H1 (cell line): ENCODE data around the gene GBF1. TPM values are rescaled to one million over a fixed set of nuclear protein-coding genes. Genes with fewer than 3 reads are reported as not detected.

Experiments
- CTCF ChIA-PET: fragments of 300-600 bp; sonication (Branson Sonifier 250); formaldehyde crosslinking; loops from one replicate; lab custom pipeline; 2021; ENCODE audit not compliant: partially characterized antibody; lab: Charles Lee
- POLR2A ChIA-PET: fragments of 300-600 bp; sonication (Branson Sonifier 250); formaldehyde crosslinking; loops from one replicate; lab custom pipeline; 2021; ENCODE audit warnings: inconsistent platforms; ENCODE audit not compliant: partially characterized antibody; lab: Charles Lee
- DNase-seq, 2 experiments: peaks; one replicate each; pipeline versions ENCODE4 v3.0.0 to v3.0.0-alpha.2; 2010 to 2022; ENCODE audit warnings: low spot score in 2 of 2, low read depth in 1 of 2, mixed read lengths in 1 of 2
- FAIRE-seq: peaks from 2 replicates; lab custom pipeline; 2011; peaks lifted over from hg19 to GRCh38; lab: Jason Lieb, UNC
- H2AFZ ChIP-seq: 2 replicates; pipeline ENCODE4 v1.8.1; 2012; ENCODE audit warnings: low read length, inconsistent platforms
- H2AK5ac ChIP-seq: 2 replicates; pipeline ENCODE4 v1.6.1; 2013; ENCODE audit warnings: low read depth, low read length
- H2BK120ac ChIP-seq: replicated peaks from 2 replicates; pipeline ENCODE3; 2013; ENCODE audit warnings: low read depth, low read length, inconsistent platforms
- H2BK12ac ChIP-seq: 2 replicates; pipeline ENCODE4 v1.6.1; 2013; ENCODE audit warnings: low read depth, low read length
- H2BK15ac ChIP-seq: 2 replicates; pipeline ENCODE4 v1.6.1; 2013; ENCODE audit warnings: low read length
- H2BK20ac ChIP-seq: 2 replicates; pipeline ENCODE4 v1.6.1; 2013; ENCODE audit warnings: low read length
- H2BK5ac ChIP-seq: 2 replicates; pipeline ENCODE4 v1.6.1; 2013; ENCODE audit warnings: low read depth, low read length
- H3K14ac ChIP-seq: 2 replicates; pipeline ENCODE4 v1.6.1; 2013; ENCODE audit warnings: inconsistent platforms; ENCODE audit not compliant: insufficient read length
- H3K18ac ChIP-seq: 2 replicates; pipeline ENCODE4 v1.6.1; 2013; ENCODE audit warnings: low read length; ENCODE audit errors: extremely low read depth
- H3K23ac ChIP-seq: 2 replicates; pipeline ENCODE4 v1.6.1; 2013; ENCODE audit warnings: inconsistent platforms; ENCODE audit not compliant: insufficient read length
- H3K23me2 ChIP-seq: 2 replicates; pipeline ENCODE4 v1.6.1; 2013; ENCODE audit warnings: low read depth, low read length
- H3K27ac ChIP-seq: 2 replicates; pipeline ENCODE4 v1.6.1; 2011; ENCODE audit warnings: low read depth, low read length, inconsistent platforms
- H3K27me3 ChIP-seq, 4 experiments: replicated peaks in 1 of 4; 1 replicate in 1 of 4; 2 replicates in 3 of 4; pipeline versions ENCODE4 v1.6.1 to v1.8.1; 2011 to 2013; ENCODE audit warnings: low read length in 3 of 4, mild to moderate bottlenecking in 3 of 4, inconsistent platforms in 2 of 4, mixed read lengths in 2 of 4, moderate library complexity in 1 of 4; ENCODE audit not compliant: control insufficient read depth in 3 of 4, insufficient read depth in 3 of 4; ENCODE audit errors: extremely low read depth in 1 of 4
- H3K36me3 ChIP-seq, 4 experiments: 2 replicates each; pipeline versions ENCODE4 v1.6.1 to v1.8.1; 2011 to 2013; ENCODE audit warnings: mild to moderate bottlenecking in 4 of 4, low read length in 3 of 4, moderate library complexity in 2 of 4, control low read depth in 1 of 4, inconsistent platforms in 1 of 4; ENCODE audit not compliant: insufficient read depth in 4 of 4, control insufficient read depth in 2 of 4
- H3K4ac ChIP-seq: replicated peaks from 2 replicates; pipeline ENCODE3; 2013; ENCODE audit warnings: low read length, low read depth, mixed read lengths, inconsistent platforms; ENCODE audit not compliant: insufficient read length
- H3K4me1 ChIP-seq, 4 experiments: replicated peaks in 1 of 4; 1 replicate in 1 of 4; 2 replicates in 3 of 4; pipeline versions ENCODE4 v1.6.1 to v1.8.1; 2011 to 2013; ENCODE audit warnings: low read length in 3 of 4, inconsistent platforms in 2 of 4, mixed read lengths in 1 of 4; ENCODE audit not compliant: insufficient read depth in 4 of 4, control insufficient read depth in 3 of 4
- H3K4me2 ChIP-seq, 2 experiments: 2 replicates each; pipeline versions ENCODE4 v1.6.1 to v1.8.1; 2011 to 2013; ENCODE audit warnings: low read depth in 2 of 2, low read length in 2 of 2, control low read depth in 1 of 2, inconsistent platforms in 1 of 2, mild to moderate bottlenecking in 1 of 2; ENCODE audit not compliant: insufficient read depth in 1 of 2
- H3K4me3 ChIP-seq, 4 experiments: fragments of 200-600, 300-600 bp in 1 of 4; sonication (generic), shearing (Covaris generic), sonication (Bioruptor Twin) in 1 of 4; 2 replicates each; pipeline versions ENCODE4 v1.5.1 to v1.8.1; 2011 to 2016; ENCODE audit warnings: low read length in 4 of 4, low read depth in 3 of 4, control low read depth in 2 of 4, inconsistent platforms in 2 of 4, mild to moderate bottlenecking in 2 of 4, mixed read lengths in 1 of 4, moderate library complexity in 1 of 4; ENCODE audit not compliant: insufficient read depth in 2 of 4; ENCODE audit errors: extremely low read depth in 1 of 4
- H3K56ac ChIP-seq: replicated peaks from 2 replicates; pipeline ENCODE3; 2013; ENCODE audit warnings: low read depth, mild to moderate bottlenecking, mixed read lengths, low read length, inconsistent platforms; ENCODE audit not compliant: insufficient read length
- H3K79me1 ChIP-seq: 2 replicates; pipeline ENCODE4 v1.6.1; 2013; ENCODE audit warnings: low read depth, low read length, control low read depth
- H3K79me2 ChIP-seq, 2 experiments: 2 replicates each; pipeline versions ENCODE4 v1.6.1 to v1.8.1; 2012 to 2013; ENCODE audit warnings: low read length in 2 of 2, mild to moderate bottlenecking in 2 of 2, inconsistent platforms in 1 of 2; ENCODE audit not compliant: insufficient read depth in 2 of 2, control insufficient read depth in 1 of 2
- H3K9ac ChIP-seq, 4 experiments: replicated peaks in 1 of 4; 1 replicate in 1 of 4; 2 replicates in 3 of 4; pipeline versions ENCODE4 v1.6.1 to v1.8.1; 2011 to 2013; ENCODE audit warnings: low read depth in 3 of 4, low read length in 3 of 4, control low read depth in 2 of 4, mild to moderate bottlenecking in 2 of 4, moderate library complexity in 2 of 4, inconsistent platforms in 1 of 4; ENCODE audit errors: extremely low read depth in 1 of 4
- H3K9me3 ChIP-seq, 2 experiments: 2 replicates each; pipeline versions ENCODE4 v1.6.1 to v1.8.1; 2012 to 2013; ENCODE audit warnings: mild to moderate bottlenecking in 2 of 2, moderate library complexity in 2 of 2, control low read depth in 1 of 2, inconsistent platforms in 1 of 2, low read depth in 1 of 2, low read length in 1 of 2, mixed read lengths in 1 of 2; ENCODE audit not compliant: insufficient read depth in 2 of 2
- H4K20me1 ChIP-seq, 2 experiments: replicated peaks in 1 of 2; 2 replicates each; pipeline versions ENCODE3 to v1.8.1; 2011 to 2013; ENCODE audit warnings: inconsistent platforms in 2 of 2, low read length in 2 of 2, mild to moderate bottlenecking in 1 of 2; ENCODE audit not compliant: insufficient read depth in 2 of 2, control insufficient read depth in 1 of 2
- H4K5ac ChIP-seq: 2 replicates; pipeline ENCODE4 v1.6.1; 2013; ENCODE audit warnings: low read length, low read depth, mixed read lengths, inconsistent platforms; ENCODE audit not compliant: insufficient read length
- H4K8ac ChIP-seq: 2 replicates; pipeline ENCODE4 v1.8.0; 2013; ENCODE audit warnings: mild to moderate bottlenecking, moderate library complexity, low read length, inconsistent platforms; ENCODE audit not compliant: insufficient read depth; ENCODE audit errors: extremely low read depth
- H4K91ac ChIP-seq: replicated peaks from 2 replicates; pipeline ENCODE3; 2013; ENCODE audit warnings: low read length, mixed read lengths, inconsistent platforms; ENCODE audit not compliant: insufficient read length
- BACH1 ChIP-seq: IDR thresholded peaks from 2 replicates; pipeline ENCODE4 v1.6.1; 2012; ENCODE audit warnings: low read length, improper control_type of control experiment
- BCL11A ChIP-seq, 2 experiments: IDR thresholded peaks; one replicate each; pipeline ENCODE4 v1.6.1; 2011; ENCODE audit warnings: low read depth in 2 of 2, low read length in 2 of 2, mild to moderate bottlenecking in 2 of 2
- BRCA1 ChIP-seq: IDR thresholded peaks from 2 replicates; pipeline ENCODE4 v1.6.1; 2012; ENCODE audit warnings: low read depth, low read length, improper control_type of control experiment
- CBX8 ChIP-seq: fragments of 300-800, 300-1000 bp; sonication (generic); IDR thresholded peaks from 2 replicates; pipeline ENCODE4 v1.7.1; 2016; ENCODE audit warnings: low read depth, low read length, borderline replicate concordance
- CTBP2 ChIP-seq: IDR thresholded peaks from 2 replicates; pipeline ENCODE4 v1.7.0; 2011; ENCODE audit warnings: borderline replicate concordance, mild to moderate bottlenecking, moderate library complexity, mixed read lengths, low read length; ENCODE audit not compliant: insufficient read depth, insufficient read length
- FOSL1 ChIP-seq: IDR thresholded peaks from 2 replicates; pipeline ENCODE4 v1.6.1; 2011; ENCODE audit warnings: mild to moderate bottlenecking, low read depth, low read length, moderate library complexity; ENCODE audit not compliant: insufficient read depth
- GTF2F1 ChIP-seq: IDR thresholded peaks from 2 replicates; pipeline ENCODE4 v1.6.1; 2012; ENCODE audit warnings: low read depth, low read length, improper control_type of control experiment, borderline replicate concordance
- NANOG ChIP-seq: IDR thresholded peaks from 2 replicates; pipeline ENCODE4 v1.6.1; 2011; ENCODE audit warnings: low read length, low read depth, mild to moderate bottlenecking, inconsistent platforms; ENCODE audit not compliant: insufficient read depth, poor library complexity, severe bottlenecking
- NRF1 ChIP-seq: IDR thresholded peaks from 2 replicates; pipeline ENCODE4 v1.6.1; 2011; ENCODE audit warnings: mild to moderate bottlenecking, low read depth, low read length, improper control_type of control experiment
- POLR2A ChIP-seq, 2 experiments: IDR thresholded peaks; 1 replicate in 1 of 2; 2 replicates in 1 of 2; pipeline ENCODE4 v1.6.1; 2011; ENCODE audit warnings: low read depth in 2 of 2, low read length in 2 of 2, mild to moderate bottlenecking in 2 of 2; ENCODE audit errors: control extremely low read depth in 1 of 2
- RNF2 ChIP-seq: fragments of 200-900, 300-1000 bp; sonication (generic); IDR thresholded peaks from 2 replicates; pipeline ENCODE4 v1.7.1; 2016; ENCODE audit warnings: borderline replicate concordance, low read depth, mild to moderate bottlenecking, antibody characterized with exemption, low read length; ENCODE audit not compliant: poor library complexity, severe bottlenecking; ENCODE audit errors: missing control alignments
- SIX5 ChIP-seq: IDR thresholded peaks from 2 replicates; pipeline ENCODE4 v1.6.1; 2011; ENCODE audit warnings: mild to moderate bottlenecking, low read depth, low read length
- TAF1 ChIP-seq: IDR thresholded peaks from 2 replicates; pipeline ENCODE4 v1.6.1; 2011; ENCODE audit warnings: mild to moderate bottlenecking, low read depth, low read length
- TBP ChIP-seq: IDR thresholded peaks from 2 replicates; pipeline ENCODE4 v1.6.1; 2011; ENCODE audit warnings: low read depth, low read length, improper control_type of control experiment
- YY1 ChIP-seq: IDR thresholded peaks from 2 replicates; pipeline ENCODE4 v1.6.1; 2011; ENCODE audit warnings: low read depth, mild to moderate bottlenecking, low read length
- WGBS, 2 experiments: shearing (Covaris generic) in 1 of 2; methylation state at CpG; one replicate each; pipeline versions ENCODE4 v1.1.6 to v1.1.7; 2013 to 2015; ENCODE audit warnings: low lambda C conversion rate in 2 of 2, mixed read lengths in 2 of 2, inconsistent platforms in 1 of 2, low coverage in 1 of 2, missing lambda C conversion rate in 1 of 2; ENCODE audit not compliant: insufficient replicate concordance in 2 of 2, insufficient coverage in 1 of 2, insufficient read length in 1 of 2; ENCODE audit errors: extremely low coverage in 1 of 2, missing lambda C conversion rate in 1 of 2; 5-methylcytosine and 5-hydroxymethylcytosine counted together
- polyA plus RNA-seq, 7 experiments: library from polyadenylated mRNA; depleted of rRNA in 3 of 7; stranded (reverse) in 5 of 7; unstranded in 2 of 7; fragments of >200 nt in 5 of 7; fragments of 200-250 nt in 2 of 7; gene quantifications; 1 replicate in 5 of 7; 2 replicates in 1 of 7; 4 replicates in 1 of 7; pipeline versions ENCODE4 v1.2.1 to v1.2.3, GENCODE V29; 2011 to 2013; ENCODE audit warnings: missing spikeins in 2 of 7, mixed read lengths in 2 of 7
- total RNA-seq: library from RNA; stranded (reverse); fragmentation: NEBNext Ultra II Directional; extraction: Animal tissue kit (Norgen Biotek cat#: 25700); gene quantifications from 2 replicates; pipeline ENCODE4 v1.2.1, GENCODE V29; 2021

Gene GBF1
- total and polyA plus RNA-seq, 2 of the 8 experiments (the other 6 are each of a cell fraction or from before 2014, with no cell fraction given) = 11.0 to 25.5 TPM

GRCh38 chr10:102406815-102407214 lies 161.5 kb downstream of the GBF1 start:
- Histone ChIP-seq H4K8ac (no peak overlapping the region), H3K27ac (no peak overlapping the region), H3K27me3 (peaks cover 17 to 45% (median 44%) of the 10 kb centered on the region in 4 experiments), H3K4me1 (peaks cover 6 to 27% (median 18%) of the 10 kb centered on the region in 4 experiments), H2BK20ac (no peak overlapping the region), H2BK15ac (no peak overlapping the region), H2AFZ (no peak overlapping the region), H3K4ac (no peak overlapping the region), H2BK120ac (no peak overlapping the region), H3K79me1 (no peaks in the 10 kb centered on the region), H2AK5ac (no peak overlapping the region), H3K4me3 (no peak overlapping the region), H4K20me1 (peaks cover 0 to 8% of the 10 kb centered on the region in 2 experiments), H3K14ac (no peak overlapping the region), H3K79me2 (no peaks in the 10 kb centered on the region), H3K18ac (no peak overlapping the region), H2BK12ac (no peak overlapping the region), H3K23me2 (peaks cover 26% of the 10 kb centered on the region), H2BK5ac (no peak overlapping the region), H4K5ac (no peak overlapping the region), H3K9ac (no peak overlapping the region), H3K36me3 (peaks cover 0 to under 1% (median 0%) of the 10 kb centered on the region in 4 experiments; a peak in 2 of 8 replicates), H3K56ac (no peak overlapping the region), H3K9me3 (no peaks in the 10 kb centered on the region), H3K4me2 (no peak overlapping the region), H4K91ac (no peak overlapping the region), H3K23ac (no peak overlapping the region)
- ChIA-PET POLR2A (interaction anchor here (0.7 to 5.9 kb wide), 4 partner anchors 8 to 65 kb away, joined by 3 to 33 read pairs (median 6); partner anchors contain the start of genes FBXL15 and NFKB2), CTCF (interaction anchor here (0.9 to 16.4 kb wide), 8 partner anchors 7 to 175 kb away, joined by 4 to 357 read pairs (median 51); partner anchors contain the start of genes ELOVL3, NFKB2 and PSD)
- DNase-seq (no peak), FAIRE-seq (no peak)
- 94% methylated on average over 2 of the region's 2 CpGs; no CpG with 5 or more reads in 1 of the 2 experiments for WGBS, 2 experiments
- TF ChIP-seq TAF1 (no peak), CBX8 (no peak), SIX5 (no peak), RNF2 (no peak), BACH1 (no peak), BRCA1 (no peak), NANOG (no peak), TBP (no peak), FOSL1 (no peak), CTBP2 (no peak), POLR2A (IDR thresholded peaks at IDR 0.05; ENCODE audit: control extremely low read depth in 1 of 2, low read depth in 2 of 2, low read length in 2 of 2) (no peak), GTF2F1 (no peak), NRF1 (no peak), YY1 (no peak), BCL11A (IDR thresholded peaks at IDR 0.05; ENCODE audit: low read depth in 2 of 2, low read length in 2 of 2) (no peak)
